ENCODE data around the gene TMEM125.

DNA sequence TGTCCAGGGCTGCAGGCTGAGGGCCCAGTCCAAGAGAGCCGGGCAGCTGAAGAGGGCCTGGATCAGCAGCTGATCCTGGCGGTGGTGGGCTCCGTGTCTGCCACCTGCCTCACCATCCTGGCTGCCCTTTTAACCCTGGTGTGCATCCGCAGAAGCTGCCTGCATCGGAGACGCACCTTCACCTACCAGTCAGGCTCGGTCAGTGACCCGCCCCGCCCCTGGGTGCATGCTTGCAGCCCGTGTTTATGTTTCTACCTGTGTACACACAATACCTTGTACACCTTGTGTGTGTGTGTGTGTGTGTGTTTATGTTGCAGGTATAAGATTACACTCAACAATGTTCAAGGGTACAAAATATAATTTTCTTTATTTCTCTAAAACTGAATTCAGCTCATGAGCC, 44.0 kb downstream of the TMEM125 start:
- TF ChIP-seq, protein P1, sequence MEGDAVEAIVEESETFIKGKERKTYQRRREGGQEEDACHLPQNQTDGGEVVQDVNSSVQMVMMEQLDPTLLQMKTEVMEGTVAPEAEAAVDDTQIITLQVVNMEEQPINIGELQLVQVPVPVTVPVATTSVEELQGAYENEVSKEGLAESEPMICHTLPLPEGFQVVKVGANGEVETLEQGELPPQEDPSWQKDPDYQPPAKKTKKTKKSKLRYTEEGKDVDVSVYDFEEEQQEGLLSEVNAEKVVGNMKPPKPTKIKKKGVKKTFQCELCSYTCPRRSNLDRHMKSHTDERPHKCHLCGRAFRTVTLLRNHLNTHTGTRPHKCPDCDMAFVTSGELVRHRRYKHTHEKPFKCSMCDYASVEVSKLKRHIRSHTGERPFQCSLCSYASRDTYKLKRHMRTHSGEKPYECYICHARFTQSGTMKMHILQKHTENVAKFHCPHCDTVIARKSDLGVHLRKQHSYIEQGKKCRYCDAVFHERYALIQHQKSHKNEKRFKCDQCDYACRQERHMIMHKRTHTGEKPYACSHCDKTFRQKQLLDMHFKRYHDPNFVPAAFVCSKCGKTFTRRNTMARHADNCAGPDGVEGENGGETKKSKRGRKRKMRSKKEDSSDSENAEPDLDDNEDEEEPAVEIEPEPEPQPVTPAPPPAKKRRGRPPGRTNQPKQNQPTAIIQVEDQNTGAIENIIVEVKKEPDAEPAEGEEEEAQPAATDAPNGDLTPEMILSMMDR (conservative IDR thresholded peaks at IDR 0.05; ENCODE audit: low read depth, low read length): no peak
- TF ChIP-seq RFX5 (IDR thresholded peaks at IDR 0.05; ENCODE audit: low read depth, low read length) (no peak), POLR2A (IDR thresholded peaks at IDR 0.05; ENCODE audit: low read depth, low read length) (no peak)

Measured in IMR-90 (cell line).